ENCODE data around the gene POLDIP2. TPM values are rescaled to one million over a fixed set of nuclear protein-coding genes. Genes with fewer than 3 reads are reported as not detected.

The POLDIP2 gene
- total RNA-seq, 1 experiment from 2014 or later, result 82.8 TPM

DNA sequence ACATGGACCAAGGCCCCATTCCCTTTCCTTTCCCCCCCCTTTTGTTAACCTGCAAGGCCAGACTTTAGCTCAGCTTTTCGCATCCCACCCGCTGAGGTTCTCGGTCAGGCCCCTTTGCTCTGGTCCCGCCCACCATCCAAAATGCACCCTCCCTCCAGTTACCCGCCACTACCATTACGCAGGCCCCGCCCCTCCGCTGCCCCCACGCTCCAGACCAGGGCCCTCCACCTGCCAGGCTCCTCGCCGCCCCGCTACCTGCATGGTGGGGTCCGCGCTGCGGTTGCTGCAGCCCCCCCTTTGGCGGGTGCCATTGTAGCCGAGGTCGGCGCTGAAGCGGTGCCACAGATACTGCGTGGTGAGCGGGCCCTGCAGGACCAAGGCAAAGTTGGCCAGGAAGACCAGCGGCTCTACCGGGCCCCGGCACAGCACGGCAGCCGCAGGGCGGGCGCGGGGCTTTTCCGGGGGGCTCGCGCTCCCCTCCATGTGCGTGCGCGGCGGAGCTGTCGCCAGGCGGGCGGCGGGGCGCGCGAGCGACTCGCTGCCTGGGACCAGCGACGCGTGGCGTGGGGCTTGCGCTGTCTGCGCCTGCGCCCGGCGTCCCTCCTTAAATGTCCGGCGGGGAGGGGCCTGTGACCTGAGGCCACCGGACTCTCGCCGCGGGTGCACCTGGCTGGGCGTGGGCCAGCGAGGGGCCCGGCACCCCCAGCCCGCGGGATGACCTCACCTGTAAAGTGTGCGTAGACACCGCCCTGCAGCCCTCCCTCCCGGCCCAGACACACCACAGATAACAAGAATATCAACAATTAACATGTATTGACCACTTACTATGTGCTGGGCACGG, 48.5 kb upstream of the POLDIP2 start, which contains the start of gene SLC46A1:
Gene SLC46A1, minus strand, starts transcription at position 581 of the 841 bp plus-strand sequence. Its CDS starts 98 bp downstream, at position 483.
- peaks cover 64 to 69% of the 10 kb centered on the region in 2 experiments for H3K4me1 Mint-ChIP-seq
- Histone ChIP-seq H2BK20ac (ENCODE audit: low read depth, low read length, poor library complexity, severe bottlenecking) (no peak within 1 kb of the TSS), H3K23me2 (ENCODE audit: insufficient read length, low read depth, low read length, poor library complexity, severe bottlenecking) (peaks cover 9% of the 10 kb centered on the region), H3T11ph (ENCODE audit: low read length) (no peak within 1 kb of the TSS), H4K8ac (replicated peaks; ENCODE audit: insufficient read length, low read depth, low read length) (no peak within 1 kb of the TSS), H3K4me1 (ENCODE audit: insufficient read depth, low read length) (peaks cover 15% of the 10 kb centered on the region; the same call in 1 of the 2 replicates), H3K56ac (ENCODE audit: insufficient read length, low read depth, low read length) (no peak within 1 kb of the TSS), H3K27ac (ENCODE audit: insufficient read length, low read depth, low read length) (no peak within 1 kb of the TSS), H2BK120ac (ENCODE audit: low read depth, low read length, poor library complexity, severe bottlenecking) (no peak within 1 kb of the TSS), H2BK15ac (ENCODE audit: low read depth, low read length) (no peak within 1 kb of the TSS), H4K5ac (ENCODE audit: insufficient read length, low read depth, low read length) (no peak within 1 kb of the TSS), H3K23ac (ENCODE audit: insufficient read length, low read depth, low read length) (no peak within 1 kb of the TSS), H3K79me2 (ENCODE audit: insufficient read depth, low read length) (no peaks in the 10 kb centered on the region), H3K9me3 (ENCODE audit: control insufficient read depth, low read depth, low read length) (no peaks in the 10 kb centered on the region), H2BK5ac (ENCODE audit: insufficient read length, low read length) (no peak within 1 kb of the TSS), H3K4ac (ENCODE audit: low read depth, low read length) (no peak within 1 kb of the TSS), H3K9ac (ENCODE audit: extremely low read depth, insufficient read length, low read length) (peak within 1 kb of the TSS; percentile 29), H4K20me1 (ENCODE audit: control insufficient read depth, insufficient read depth, insufficient read length) (no peaks in the 10 kb centered on the region), H3K79me1 (ENCODE audit: insufficient read depth, low read depth, low read length, poor library complexity, severe bottlenecking) (no peaks in the 10 kb centered on the region), H3K14ac (ENCODE audit: insufficient read depth, low read length) (peak within 1 kb of the TSS; percentile 46), H2AFZ (ENCODE audit: low read length) (no peak within 1 kb of the TSS), H3K18ac (ENCODE audit: insufficient read length, low read depth, low read length) (peak within 1 kb of the TSS; percentile 41), H2BK12ac (ENCODE audit: insufficient read length, low read depth, low read length) (no peak within 1 kb of the TSS), H3K4me2 (ENCODE audit: insufficient read depth, insufficient read length, low read length) (peak within 1 kb of the TSS; percentile 39), H3K27me3 (ENCODE audit: insufficient read depth, low read length) (no peaks in the 10 kb centered on the region; the same call in 1 of the 2 replicates), H4K91ac (ENCODE audit: insufficient read length, low read depth, low read length) (no peak within 1 kb of the TSS), H2AK5ac (ENCODE audit: insufficient read length, low read length) (no peak within 1 kb of the TSS)
- no peak for TF ChIP-seq CTCF (conservative IDR thresholded peaks at IDR 0.05)
- H3K27ac Mint-ChIP-seq, result peak within 1 kb of the TSS in 2 of 3 experiments; percentile 44 to 88; a peak in 2 of 7 replicates
- H3K36me3 Mint-ChIP-seq (ENCODE audit: insufficient read depth in 1 of 3, low read depth in 3 of 3), result peaks cover 0 to 6% (median 0%) of the 10 kb centered on the region in 3 experiments; a peak in 2 of 7 replicates
- H3K27me3 Mint-ChIP-seq (ENCODE audit: low read depth), result peaks cover 57% of the 10 kb centered on the region
- H3K9me3 Mint-ChIP-seq, result no peaks in the 10 kb centered on the region
- peak; percentile 89 for DNase-seq
- H3K4me3 Mint-ChIP-seq, result peak within 1 kb of the TSS; percentile 68 to 85
- WGBS (ENCODE audit: extremely low coverage, insufficient read length, low lambda C conversion rate), result no CpG with 5 or more reads among the region's 70 CpGs
